ENCODE measurements around the gene ACBD6.

GRCh38 chr1:180392427-180393145, 109.8 kb downstream of the ACBD6 start:
- no peak for TF ChIP-seq CTCF (IDR thresholded peaks at IDR 0.05)
- TF ChIP-seq POLR2A (IDR thresholded peaks at IDR 0.05): no peak
- no peak for TF ChIP-seq POLR2AphosphoS5 (IDR thresholded peaks at IDR 0.05; ENCODE audit: insufficient read depth in 1 of 2, low read depth in 1 of 2)

All from vagina (tissue), 2 donors.